ENCODE results near the gene ALOX5AP. TPM values are rescaled to one million over a fixed set of nuclear protein-coding genes. Genes with fewer than 3 reads are reported as not detected.
A peak's percentile ranks its signal among the peaks of the same experiment; 100 is the strongest.
"Not testable (repeated sequence)": the region's sequence is repeated elsewhere in the genome, so short reads cannot be mapped to it uniquely, and the experiment has no call there.

ALOX5AP gene
- total and polyA plus RNA-seq, 4 donors = 3.5 to 6.7 (median 4.1) TPM

- H3K9ac ChIP-seq (ENCODE audit: low read depth in 1 of 2, low read length in 2 of 2) = no peak overlapping the region
- H3K4me1 ChIP-seq (ENCODE audit: control insufficient read depth in 4 of 4, insufficient read depth in 4 of 4, low read length in 3 of 4) = peaks cover 2 to 14% (median 12%) of the 10 kb centered on the region in 4 donors
- H3K36me3 ChIP-seq (ENCODE audit: control insufficient read depth in 4 of 4, insufficient read depth in 3 of 4, low read depth in 1 of 4, low read length in 3 of 4) = no peaks in the 10 kb centered on the region
- 40% methylated on average over 9 of the region's 9 CpGs for WGBS
- TF ChIP-seq HNF4A (conservative IDR thresholded peaks at IDR 0.05) (peak; percentile 63 to 78), GABPA (IDR thresholded peaks at IDR 0.05 in 1 of 2, conservative IDR thresholded peaks at IDR 0.05 in 1 of 2) (peak in 1 of 2 donors; percentile 8), FOXA2 (IDR thresholded peaks at IDR 0.05) (peak; percentile 17), SP1 (IDR thresholded peaks at IDR 0.05) (peak; percentile 74), YY1 (IDR thresholded peaks at IDR 0.05) (peak; percentile 72), NR2F2 (IDR thresholded peaks at IDR 0.05) (peak; percentile 89), RXRA (IDR thresholded peaks at IDR 0.05) (peak in 1 of 2 donors; percentile 61), FOXA1 (IDR thresholded peaks at IDR 0.05) (no peak), RAD21 (IDR thresholded peaks at IDR 0.05) (peak; percentile 32 to 43), TAF1 (conservative IDR thresholded peaks at IDR 0.05) (no peak)
- TF ChIP-seq, protein P1, sequence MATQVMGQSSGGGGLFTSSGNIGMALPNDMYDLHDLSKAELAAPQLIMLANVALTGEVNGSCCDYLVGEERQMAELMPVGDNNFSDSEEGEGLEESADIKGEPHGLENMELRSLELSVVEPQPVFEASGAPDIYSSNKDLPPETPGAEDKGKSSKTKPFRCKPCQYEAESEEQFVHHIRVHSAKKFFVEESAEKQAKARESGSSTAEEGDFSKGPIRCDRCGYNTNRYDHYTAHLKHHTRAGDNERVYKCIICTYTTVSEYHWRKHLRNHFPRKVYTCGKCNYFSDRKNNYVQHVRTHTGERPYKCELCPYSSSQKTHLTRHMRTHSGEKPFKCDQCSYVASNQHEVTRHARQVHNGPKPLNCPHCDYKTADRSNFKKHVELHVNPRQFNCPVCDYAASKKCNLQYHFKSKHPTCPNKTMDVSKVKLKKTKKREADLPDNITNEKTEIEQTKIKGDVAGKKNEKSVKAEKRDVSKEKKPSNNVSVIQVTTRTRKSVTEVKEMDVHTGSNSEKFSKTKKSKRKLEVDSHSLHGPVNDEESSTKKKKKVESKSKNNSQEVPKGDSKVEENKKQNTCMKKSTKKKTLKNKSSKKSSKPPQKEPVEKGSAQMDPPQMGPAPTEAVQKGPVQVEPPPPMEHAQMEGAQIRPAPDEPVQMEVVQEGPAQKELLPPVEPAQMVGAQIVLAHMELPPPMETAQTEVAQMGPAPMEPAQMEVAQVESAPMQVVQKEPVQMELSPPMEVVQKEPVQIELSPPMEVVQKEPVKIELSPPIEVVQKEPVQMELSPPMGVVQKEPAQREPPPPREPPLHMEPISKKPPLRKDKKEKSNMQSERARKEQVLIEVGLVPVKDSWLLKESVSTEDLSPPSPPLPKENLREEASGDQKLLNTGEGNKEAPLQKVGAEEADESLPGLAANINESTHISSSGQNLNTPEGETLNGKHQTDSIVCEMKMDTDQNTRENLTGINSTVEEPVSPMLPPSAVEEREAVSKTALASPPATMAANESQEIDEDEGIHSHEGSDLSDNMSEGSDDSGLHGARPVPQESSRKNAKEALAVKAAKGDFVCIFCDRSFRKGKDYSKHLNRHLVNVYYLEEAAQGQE (IDR thresholded peaks at IDR 0.05) = peak; percentile 27
- TF ChIP-seq, protein P2, sequence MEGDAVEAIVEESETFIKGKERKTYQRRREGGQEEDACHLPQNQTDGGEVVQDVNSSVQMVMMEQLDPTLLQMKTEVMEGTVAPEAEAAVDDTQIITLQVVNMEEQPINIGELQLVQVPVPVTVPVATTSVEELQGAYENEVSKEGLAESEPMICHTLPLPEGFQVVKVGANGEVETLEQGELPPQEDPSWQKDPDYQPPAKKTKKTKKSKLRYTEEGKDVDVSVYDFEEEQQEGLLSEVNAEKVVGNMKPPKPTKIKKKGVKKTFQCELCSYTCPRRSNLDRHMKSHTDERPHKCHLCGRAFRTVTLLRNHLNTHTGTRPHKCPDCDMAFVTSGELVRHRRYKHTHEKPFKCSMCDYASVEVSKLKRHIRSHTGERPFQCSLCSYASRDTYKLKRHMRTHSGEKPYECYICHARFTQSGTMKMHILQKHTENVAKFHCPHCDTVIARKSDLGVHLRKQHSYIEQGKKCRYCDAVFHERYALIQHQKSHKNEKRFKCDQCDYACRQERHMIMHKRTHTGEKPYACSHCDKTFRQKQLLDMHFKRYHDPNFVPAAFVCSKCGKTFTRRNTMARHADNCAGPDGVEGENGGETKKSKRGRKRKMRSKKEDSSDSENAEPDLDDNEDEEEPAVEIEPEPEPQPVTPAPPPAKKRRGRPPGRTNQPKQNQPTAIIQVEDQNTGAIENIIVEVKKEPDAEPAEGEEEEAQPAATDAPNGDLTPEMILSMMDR (IDR thresholded peaks at IDR 0.05; ENCODE audit: low read depth, low read length, missing input control) = no peak
- no peak for DNase-seq (ENCODE audit: low spot score)
- H3K9me3 ChIP-seq (ENCODE audit: control insufficient read depth in 4 of 4, low read length in 3 of 4) = no peaks in the 10 kb centered on the region
- no peak overlapping the region for H3K4me3 ChIP-seq (ENCODE audit: low read depth in 1 of 3, low read length in 3 of 3)
- peak overlapping the region; percentile 5 to 68 for H3K27ac ChIP-seq (ENCODE audit: low read depth in 1 of 2, low read length in 2 of 2)
- no peaks in the 10 kb centered on the region for H3K27me3 ChIP-seq (ENCODE audit: control insufficient read depth in 4 of 4, insufficient read depth in 4 of 4, low read length in 3 of 4)
Measured at GRCh38 chr13:30745906-30746686, 10.8 kb downstream of the ALOX5AP start.

DNA sequence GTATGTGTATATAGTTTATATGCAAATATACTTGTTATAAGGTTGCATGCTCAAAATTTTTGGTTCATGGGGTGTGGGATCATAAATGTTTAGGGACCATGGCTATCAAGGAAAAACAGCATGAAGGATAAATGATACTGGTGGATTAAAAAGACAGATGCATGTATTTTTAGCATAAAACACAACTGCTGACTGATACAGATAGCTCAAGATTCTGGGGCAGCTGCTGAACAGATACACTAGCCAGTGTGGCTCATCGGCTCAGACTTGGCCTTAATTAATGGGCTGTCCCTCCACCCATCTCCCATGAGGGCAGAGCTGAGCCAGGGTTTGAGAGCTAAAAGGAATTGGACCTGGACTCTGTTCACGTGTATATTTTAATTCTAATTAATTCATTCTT is 11.4 kb downstream of the ALOX5AP start:
- WGBS = 88% methylated on average over 2 of the region's 2 CpGs
- peaks cover 2 to 14% (median 12%) of the 10 kb centered on the region in 4 donors for H3K4me1 ChIP-seq (ENCODE audit: control insufficient read depth in 4 of 4, insufficient read depth in 4 of 4, low read length in 3 of 4)
- no peak overlapping the region for H3K9ac ChIP-seq (ENCODE audit: low read depth in 1 of 2, low read length in 2 of 2)
- no peaks in the 10 kb centered on the region for H3K36me3 ChIP-seq (ENCODE audit: control insufficient read depth in 4 of 4, insufficient read depth in 3 of 4, low read depth in 1 of 4, low read length in 3 of 4)
- no peaks in the 10 kb centered on the region for H3K9me3 ChIP-seq (ENCODE audit: control insufficient read depth in 4 of 4, low read length in 3 of 4)
- no peaks in the 10 kb centered on the region for H3K27me3 ChIP-seq (ENCODE audit: control insufficient read depth in 4 of 4, insufficient read depth in 4 of 4, low read length in 3 of 4)
- H3K4me3 ChIP-seq (ENCODE audit: low read depth in 1 of 3, low read length in 3 of 3) = no peak overlapping the region
- DNase-seq (ENCODE audit: low spot score) = no peak
- H3K27ac ChIP-seq (ENCODE audit: low read depth in 1 of 2, low read length in 2 of 2) = no peak overlapping the region
- no peak for TF ChIP-seq TAF1 (conservative IDR thresholded peaks at IDR 0.05)
- TF ChIP-seq, protein P2 (IDR thresholded peaks at IDR 0.05; ENCODE audit: low read depth, low read length, missing input control) = no peak
- TF ChIP-seq YY1 (IDR thresholded peaks at IDR 0.05) = no peak
- TF ChIP-seq JUND (IDR thresholded peaks at IDR 0.05) = no peak
- TF ChIP-seq, protein P3, sequence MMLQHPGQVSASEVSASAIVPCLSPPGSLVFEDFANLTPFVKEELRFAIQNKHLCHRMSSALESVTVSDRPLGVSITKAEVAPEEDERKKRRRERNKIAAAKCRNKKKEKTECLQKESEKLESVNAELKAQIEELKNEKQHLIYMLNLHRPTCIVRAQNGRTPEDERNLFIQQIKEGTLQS (IDR thresholded peaks at IDR 0.05) = no peak
- no peak for TF ChIP-seq EGR1 (IDR thresholded peaks at IDR 0.05; ENCODE audit: low read depth in 2 of 2)
- TF ChIP-seq FOXA1 (IDR thresholded peaks at IDR 0.05) = no peak
- no peak for TF ChIP-seq FOXA2 (IDR thresholded peaks at IDR 0.05)
- TF ChIP-seq HNF4G (IDR thresholded peaks at IDR 0.05) = no peak
- TF ChIP-seq RXRA (IDR thresholded peaks at IDR 0.05) = no peak
- TF ChIP-seq, protein P4, sequence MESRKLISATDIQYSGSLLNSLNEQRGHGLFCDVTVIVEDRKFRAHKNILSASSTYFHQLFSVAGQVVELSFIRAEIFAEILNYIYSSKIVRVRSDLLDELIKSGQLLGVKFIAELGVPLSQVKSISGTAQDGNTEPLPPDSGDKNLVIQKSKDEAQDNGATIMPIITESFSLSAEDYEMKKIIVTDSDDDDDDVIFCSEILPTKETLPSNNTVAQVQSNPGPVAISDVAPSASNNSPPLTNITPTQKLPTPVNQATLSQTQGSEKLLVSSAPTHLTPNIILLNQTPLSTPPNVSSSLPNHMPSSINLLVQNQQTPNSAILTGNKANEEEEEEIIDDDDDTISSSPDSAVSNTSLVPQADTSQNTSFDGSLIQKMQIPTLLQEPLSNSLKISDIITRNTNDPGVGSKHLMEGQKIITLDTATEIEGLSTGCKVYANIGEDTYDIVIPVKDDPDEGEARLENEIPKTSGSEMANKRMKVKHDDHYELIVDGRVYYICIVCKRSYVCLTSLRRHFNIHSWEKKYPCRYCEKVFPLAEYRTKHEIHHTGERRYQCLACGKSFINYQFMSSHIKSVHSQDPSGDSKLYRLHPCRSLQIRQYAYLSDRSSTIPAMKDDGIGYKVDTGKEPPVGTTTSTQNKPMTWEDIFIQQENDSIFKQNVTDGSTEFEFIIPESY (IDR thresholded peaks at IDR 0.05) = no peak

DNA sequence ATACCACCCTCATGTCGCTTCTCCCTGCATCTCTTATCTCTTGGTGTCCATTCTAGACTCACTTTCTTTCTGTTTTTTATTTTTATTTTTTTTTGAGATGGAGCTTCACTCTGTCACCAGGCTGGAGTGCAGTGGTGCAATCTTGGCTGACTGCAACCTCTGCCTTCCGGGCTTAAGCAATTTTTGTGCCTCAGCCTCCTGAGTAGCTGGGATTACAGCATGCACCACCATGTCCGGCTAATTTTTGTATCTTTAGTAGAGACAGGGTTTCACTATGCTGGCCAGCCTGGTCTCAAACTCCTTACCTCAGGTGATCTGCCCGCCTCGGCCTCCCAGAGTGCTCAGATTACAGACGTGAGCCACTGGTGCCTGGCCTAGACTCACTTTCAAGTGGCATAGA is 12.5 kb downstream of the ALOX5AP start:
- not testable (repeated sequence) for H3K9ac ChIP-seq (ENCODE audit: low read depth in 1 of 2, low read length in 2 of 2); DNase-seq (ENCODE audit: low spot score); H3K36me3 ChIP-seq (ENCODE audit: control insufficient read depth in 4 of 4, insufficient read depth in 3 of 4, low read depth in 1 of 4, low read length in 3 of 4); H3K4me3 ChIP-seq (ENCODE audit: low read depth in 1 of 3, low read length in 3 of 3); H3K9me3 ChIP-seq (ENCODE audit: control insufficient read depth in 4 of 4, low read length in 3 of 4); H3K27ac ChIP-seq (ENCODE audit: low read depth in 1 of 2, low read length in 2 of 2); H3K27me3 ChIP-seq (ENCODE audit: control insufficient read depth in 4 of 4, insufficient read depth in 4 of 4, low read length in 3 of 4)
- 92% methylated on average over 6 of the region's 6 CpGs for WGBS
- peaks cover 2 to 14% (median 12%) of the 10 kb centered on the region in 4 donors for H3K4me1 ChIP-seq (ENCODE audit: control insufficient read depth in 4 of 4, insufficient read depth in 4 of 4, low read length in 3 of 4)

Measured in liver (tissue), 9 donors.